Lung (tissue), 12 donors: ENCODE data around the gene RAP1GAP2. TPM values are rescaled to one million over a fixed set of nuclear protein-coding genes. Genes with fewer than 3 reads are reported as not detected.

Experiments used
- ATAC-seq: fragments of 200-7000 bp; cut with Tn5 transposase; one replicate; pipeline ENCODE4 v1.9.1; 2020; ENCODE audit warnings: moderate number of reproducible peaks; ENCODE audit not compliant: insufficient read depth, low FRiP score
- DNase-seq, 3 donors: peaks; one replicate each; pipeline ENCODE4 v3.0.0-alpha.2; 2013 to 2017
- H3K27ac ChIP-seq, 2 donors: one replicate each; pipeline ENCODE4 v1.5.1; 2013; ENCODE audit warnings: mild to moderate bottlenecking in 2 of 2, moderate library complexity in 2 of 2, control low read depth in 1 of 2, inconsistent platforms in 1 of 2, low read depth in 1 of 2, low read length in 1 of 2
- H3K27me3 ChIP-seq, 3 donors: one replicate each; pipeline ENCODE4 v1.5.1; 2013; ENCODE audit warnings: low read length in 2 of 3; ENCODE audit not compliant: control insufficient read depth in 3 of 3, insufficient read depth in 3 of 3
- H3K36me3 ChIP-seq, 4 donors: one replicate each; pipeline ENCODE4 v1.5.1; 2013; ENCODE audit warnings: low read length in 4 of 4, mild to moderate bottlenecking in 1 of 4, moderate library complexity in 1 of 4; ENCODE audit not compliant: control insufficient read depth in 4 of 4, insufficient read depth in 4 of 4
- H3K4me1 ChIP-seq, 5 donors: one replicate each; pipeline ENCODE4 v1.5.1; 2013; ENCODE audit warnings: low read length in 5 of 5, mild to moderate bottlenecking in 2 of 5, moderate library complexity in 1 of 5; ENCODE audit not compliant: control insufficient read depth in 5 of 5, insufficient read depth in 5 of 5
- H3K4me3 ChIP-seq: one replicate; pipeline ENCODE4 v1.5.1; 2013; ENCODE audit warnings: mild to moderate bottlenecking, control low read depth, moderate library complexity
- H3K9ac ChIP-seq, 2 donors: one replicate each; pipeline ENCODE4 v1.5.1; 2013; ENCODE audit warnings: low read length in 2 of 2, control low read depth in 1 of 2; ENCODE audit not compliant: insufficient read depth in 1 of 2
- H3K9me3 ChIP-seq, 4 donors: one replicate each; pipeline ENCODE4 v1.5.1; 2013; ENCODE audit warnings: low read length in 3 of 4, mild to moderate bottlenecking in 1 of 4, moderate library complexity in 1 of 4; ENCODE audit not compliant: control insufficient read depth in 4 of 4, insufficient read depth in 3 of 4
- WGBS, 2 donors: extraction: QIAGEN DNeasy Blood & Tissue Kit; methylation state at CpG; one replicate each; pipeline ENCODE4 v1.1.7; 2013; 5-methylcytosine and 5-hydroxymethylcytosine counted together
- polyA plus RNA-seq, 2 donors: library from polyadenylated mRNA; stranded (reverse); fragments of 200-250 nt; gene quantifications; one replicate each; pipeline ENCODE4 v1.2.1, GENCODE V29; 2013
- total RNA-seq, 2 donors: library from RNA; depleted of rRNA in 1 of 2; stranded (reverse); fragments of >200 nt in 1 of 2; gene quantifications; one replicate each; pipeline ENCODE4 v1.2.1, GENCODE V29; 2014 to 2021
- TF ChIP-seq, protein P1 (sequence below): IDR thresholded peaks from 2 replicates; pipeline ENCODE4 v1.5.1; 2012; ENCODE audit warnings: mild to moderate bottlenecking; ENCODE audit errors: control extremely low read depth, extremely low read depth
- donor health status: control.
- donor health status: control.
- donor health status: Bipolar disorder and iron deficiency.
- donor health status: healthy.
- donor health status: DM: yes; HTN: yes; CAD: no.

Gene RAP1GAP2
- total and polyA plus RNA-seq, 4 donors, result 5.3 to 16.7 (median 6.0) TPM

DNA sequence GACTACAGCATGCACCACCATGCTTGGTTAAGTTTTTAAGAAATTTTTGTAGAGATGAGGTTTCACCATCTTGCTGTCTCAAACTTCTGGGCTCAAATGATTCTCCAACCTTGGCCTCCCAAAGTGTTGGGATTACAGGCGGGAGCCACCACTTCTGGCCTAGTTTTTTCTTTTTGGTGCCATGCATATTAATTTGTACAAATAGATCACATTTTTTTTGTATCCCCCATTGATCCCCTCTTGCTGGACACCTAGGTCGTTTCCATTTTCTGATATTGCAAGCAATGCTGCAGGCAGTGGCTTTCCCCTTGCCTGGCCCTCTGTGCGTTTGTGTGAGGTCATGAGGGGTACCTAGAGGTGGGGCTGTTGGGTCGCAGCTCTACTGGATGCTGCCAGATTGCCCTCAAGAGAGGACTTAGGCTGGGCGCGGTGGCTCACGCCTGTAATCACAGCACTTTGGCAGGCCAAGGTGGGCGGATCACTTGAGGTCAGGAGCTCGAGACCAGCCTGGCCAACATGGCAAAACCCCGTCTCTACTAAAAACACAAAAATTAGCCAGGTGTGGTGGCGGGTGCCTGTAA lies 23.8 kb downstream of the RAP1GAP2 start:
- H3K27ac ChIP-seq, result no peak overlapping the region
- H3K27me3 ChIP-seq, result no peaks in the 10 kb centered on the region
- no peak overlapping the region for H3K4me3 ChIP-seq
- WGBS, 2 donors, result 81 to 89% methylated on average over 11 of the region's 11 CpGs
- no peak for ATAC-seq
- H3K4me1 ChIP-seq, result peaks cover 0 to 4% (median 0%) of the 10 kb centered on the region in 5 donors
- no peak overlapping the region for H3K9ac ChIP-seq
- TF ChIP-seq, protein P1, sequence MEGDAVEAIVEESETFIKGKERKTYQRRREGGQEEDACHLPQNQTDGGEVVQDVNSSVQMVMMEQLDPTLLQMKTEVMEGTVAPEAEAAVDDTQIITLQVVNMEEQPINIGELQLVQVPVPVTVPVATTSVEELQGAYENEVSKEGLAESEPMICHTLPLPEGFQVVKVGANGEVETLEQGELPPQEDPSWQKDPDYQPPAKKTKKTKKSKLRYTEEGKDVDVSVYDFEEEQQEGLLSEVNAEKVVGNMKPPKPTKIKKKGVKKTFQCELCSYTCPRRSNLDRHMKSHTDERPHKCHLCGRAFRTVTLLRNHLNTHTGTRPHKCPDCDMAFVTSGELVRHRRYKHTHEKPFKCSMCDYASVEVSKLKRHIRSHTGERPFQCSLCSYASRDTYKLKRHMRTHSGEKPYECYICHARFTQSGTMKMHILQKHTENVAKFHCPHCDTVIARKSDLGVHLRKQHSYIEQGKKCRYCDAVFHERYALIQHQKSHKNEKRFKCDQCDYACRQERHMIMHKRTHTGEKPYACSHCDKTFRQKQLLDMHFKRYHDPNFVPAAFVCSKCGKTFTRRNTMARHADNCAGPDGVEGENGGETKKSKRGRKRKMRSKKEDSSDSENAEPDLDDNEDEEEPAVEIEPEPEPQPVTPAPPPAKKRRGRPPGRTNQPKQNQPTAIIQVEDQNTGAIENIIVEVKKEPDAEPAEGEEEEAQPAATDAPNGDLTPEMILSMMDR, result no peak
- no peak for DNase-seq
- peaks cover 0 to 2% (median 0%) of the 10 kb centered on the region in 4 donors for H3K9me3 ChIP-seq
- no peaks in the 10 kb centered on the region for H3K36me3 ChIP-seq

DNA sequence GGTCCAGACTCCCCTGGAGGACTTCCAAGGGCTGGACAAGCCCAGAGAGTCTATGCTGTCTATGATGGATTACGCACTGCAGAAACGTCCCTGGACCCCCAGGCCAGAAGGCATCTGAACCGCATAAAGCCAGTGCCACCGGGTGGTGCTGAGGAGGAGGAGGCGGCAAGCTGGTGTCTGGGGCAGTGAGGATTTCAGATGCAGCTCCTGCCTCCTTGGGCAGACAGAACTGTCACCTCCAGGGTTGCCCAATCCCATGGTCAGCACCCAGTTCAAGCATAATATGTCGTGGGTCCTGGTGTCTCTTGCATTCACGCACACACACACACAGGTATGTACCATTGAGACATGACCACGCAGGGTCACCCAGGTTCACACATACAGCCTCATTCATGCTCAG lies 25.6 kb downstream of the RAP1GAP2 start:
- H3K4me1 ChIP-seq, result no peaks in the 10 kb centered on the region
- ATAC-seq (no peak), DNase-seq (no peak)
- no peaks in the 10 kb centered on the region for H3K36me3 ChIP-seq
- no peak overlapping the region for H3K4me3 ChIP-seq
- H3K9me3 ChIP-seq, result no peaks in the 10 kb centered on the region
- TF ChIP-seq, protein P1, result no peak
- H3K27me3 ChIP-seq, result no peaks in the 10 kb centered on the region
- H3K27ac ChIP-seq, result no peak overlapping the region
- no peak overlapping the region for H3K9ac ChIP-seq
- 75 to 77% methylated on average over 8 of the region's 8 CpGs for WGBS, 2 donors

DNA sequence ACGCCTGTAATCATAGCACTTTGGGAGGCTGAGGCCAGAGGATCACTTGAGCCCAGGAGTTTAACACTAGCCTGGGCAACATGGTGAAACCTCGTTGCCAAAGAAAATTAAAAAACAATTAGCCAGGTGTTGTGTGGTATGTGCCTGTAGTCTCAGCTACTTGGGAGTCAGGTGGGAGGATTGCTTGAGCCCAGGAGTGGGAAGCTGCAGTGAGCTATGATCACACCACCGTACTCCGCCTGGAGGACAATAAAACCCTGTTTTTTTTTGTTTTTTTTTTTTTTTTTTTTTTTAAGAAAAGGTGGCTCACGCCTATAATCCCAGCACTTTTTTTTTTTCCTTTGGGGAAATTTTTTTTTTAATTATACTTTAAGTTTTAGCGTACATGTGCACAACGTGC lies 26.1 kb downstream of the RAP1GAP2 start:
- Histone ChIP-seq H3K27ac (no peak overlapping the region), H3K4me3 (no peak overlapping the region), H3K27me3 (no peaks in the 10 kb centered on the region), H3K4me1 (no peaks in the 10 kb centered on the region), H3K9me3 (no peaks in the 10 kb centered on the region), H3K36me3 (no peaks in the 10 kb centered on the region), H3K9ac (no peak overlapping the region)
- 84 to 88% methylated on average over 7 of the region's 7 CpGs for WGBS, 2 donors
- TF ChIP-seq, protein P1, result no peak
- DNase-seq (no peak), ATAC-seq (no peak)
